Prostate gland (tissue), 2 donors: ENCODE measurements around the gene DOCK2. TPM values are rescaled to one million over a fixed set of nuclear protein-coding genes. Genes with fewer than 3 reads are reported as not detected.
"Not testable (repeated sequence)": the region's sequence is repeated elsewhere in the genome, so short reads cannot be mapped to it uniquely, and the experiment has no call there.

Source experiments
- DNase-seq: peaks from one replicate; pipeline ENCODE4 v3.0.0-alpha.2; 2019; ENCODE audit warnings: low spot score
- H3K27ac ChIP-seq, 2 donors: fragments of 200-600 bp; sonication (generic); 2 replicates each; pipeline ENCODE4 v1.5.1; 2017 to 2019
- H3K27me3 ChIP-seq: fragments of 200-600 bp; sonication (generic); replicated peaks from 2 replicates; pipeline ENCODE4 v1.5.1; 2019; ENCODE audit not compliant: insufficient read depth
- H3K36me3 ChIP-seq, 2 donors: fragments of 200-600 bp; sonication (generic); 1 replicate in 1 of 2; 2 replicates in 1 of 2; pipeline versions ENCODE4 v1.5.1 to v1.8.1; 2017 to 2019
- H3K4me1 ChIP-seq: fragments of 200-600 bp; sonication (generic); replicated peaks from 2 replicates; pipeline ENCODE4 v1.5.1; 2019
- H3K4me3 ChIP-seq, 2 donors: fragments of 200-600 bp; sonication (generic); 2 replicates each; pipeline ENCODE4 v1.5.1; 2017 to 2019
- H3K9me3 ChIP-seq: fragments of 200-600 bp; sonication (generic); 2 replicates; pipeline ENCODE4 v1.5.1; 2017
- CTCF ChIP-seq, 4 experiments: fragments of 200-600 bp in 2 of 4; fragments of 450-650 bp in 2 of 4; sonication (generic) in 2 of 4; IDR thresholded peaks; 1 replicate in 3 of 4; 2 replicates in 1 of 4; pipeline ENCODE4 v1.5.1; 2016 to 2019; ENCODE audit warnings: antibody characterized with exemption in 4 of 4, mild to moderate bottlenecking in 2 of 4, moderate library complexity in 2 of 4
- POLR2A ChIP-seq: fragments of 450-650 bp; IDR thresholded peaks from one replicate; pipeline ENCODE4 v1.6.1; 2016; ENCODE audit warnings: antibody characterized with exemption, mild to moderate bottlenecking
- POLR2AphosphoS5 ChIP-seq: sonication (generic); formaldehyde crosslinking; IDR thresholded peaks from one replicate; pipeline ENCODE4 v1.6.1; 2017; ENCODE audit warnings: antibody characterized with exemption
- WGBS: methylation state at CpG from one replicate; pipeline ENCODE4 v1.1.5; 2018; 5-methylcytosine and 5-hydroxymethylcytosine counted together
- intact Hi-C: fragments of 100-400 bp; cut with DNase I; formaldehyde crosslinking; loops from one replicate; pipeline ENCODE4 v1.14.2; 2022
- total RNA-seq, 2 donors: library from RNA; depleted of rRNA; stranded (reverse); fragments of >200 nt; gene quantifications; one replicate each; pipeline ENCODE4 v1.1.0, GENCODE V29; 2016

The DOCK2 gene
- total RNA-seq, 2 donors from 2014 or later: 2.5 to 6.2 TPM

GRCh38 chr5:169657127-169657526 lies 20.1 kb downstream of the DOCK2 start:
- intact Hi-C loops: no loop called here
- H3K4me3 ChIP-seq: no peak overlapping the region
- TF ChIP-seq CTCF (IDR thresholded peaks at IDR 0.05): no peak
- no peak for TF ChIP-seq POLR2AphosphoS5
- no peak for TF ChIP-seq POLR2A
- H3K9me3 ChIP-seq: no peaks in the 10 kb centered on the region
- no peak overlapping the region for H3K27ac ChIP-seq
- no peak for DNase-seq
- H3K27me3 ChIP-seq: no peaks in the 10 kb centered on the region
- H3K36me3 ChIP-seq: no peaks in the 10 kb centered on the region
- 100% methylated on average over 1 of the region's 1 CpG for WGBS
- no peaks in the 10 kb centered on the region for H3K4me1 ChIP-seq

- H3K27ac ChIP-seq, H3K9me3 ChIP-seq, H3K27me3 ChIP-seq, DNase-seq, H3K4me3 ChIP-seq, H3K4me1 ChIP-seq, intact Hi-C loops, H3K36me3 ChIP-seq: not testable (repeated sequence)
- WGBS: 90% methylated on average over 3 of the region's 3 CpGs
These were observed 25.4 kb downstream of the DOCK2 start for GRCh38 chr5:169662451-169662850.

GRCh38 chr5:169663537-169663936 lies 26.5 kb downstream of the DOCK2 start:
- H3K9me3 ChIP-seq: no peaks in the 10 kb centered on the region
- no peaks in the 10 kb centered on the region for H3K4me1 ChIP-seq
- TF ChIP-seq POLR2AphosphoS5 (no peak), CTCF (IDR thresholded peaks at IDR 0.05) (no peak), POLR2A (no peak)
- no peak for DNase-seq
- no peaks in the 10 kb centered on the region for H3K27me3 ChIP-seq
- H3K4me3 ChIP-seq: no peak overlapping the region
- H3K36me3 ChIP-seq: no peaks in the 10 kb centered on the region
- 60% methylated on average over 1 of the region's 1 CpG for WGBS
- intact Hi-C loops: no loop called here
- H3K27ac ChIP-seq: no peak overlapping the region

- Histone ChIP-seq H3K27me3 (no peaks in the 10 kb centered on the region), H3K36me3 (no peaks in the 10 kb centered on the region), H3K27ac (no peak overlapping the region), H3K4me3 (no peak overlapping the region), H3K9me3 (no peaks in the 10 kb centered on the region), H3K4me1 (no peaks in the 10 kb centered on the region)
- WGBS: 70% methylated on average over 4 of the region's 4 CpGs
- intact Hi-C loops: no loop called here
- no peak for DNase-seq
- TF ChIP-seq POLR2A (no peak), POLR2AphosphoS5 (no peak), CTCF (IDR thresholded peaks at IDR 0.05) (no peak)
These were observed 29.3 kb downstream of the DOCK2 start for GRCh38 chr5:169666365-169666764.

- Histone ChIP-seq H3K27ac (no peak overlapping the region), H3K36me3 (no peaks in the 10 kb centered on the region), H3K27me3 (no peaks in the 10 kb centered on the region), H3K9me3 (no peaks in the 10 kb centered on the region), H3K4me1 (no peaks in the 10 kb centered on the region), H3K4me3 (no peak overlapping the region)
- TF ChIP-seq POLR2A: no peak
- TF ChIP-seq CTCF (IDR thresholded peaks at IDR 0.05): no peak
- no peak for TF ChIP-seq POLR2AphosphoS5
- 49% methylated on average over 9 of the region's 9 CpGs for WGBS
- DNase-seq: no peak
- intact Hi-C loops: no loop called here
These were observed 31.0 kb downstream of the DOCK2 start for GRCh38 chr5:169667896-169668674.
